HG03378 (cell line): ENCODE measurements around the gene LGALS7B.

Experiments
- ATAC-seq: cut with Tn5 transposase; IDR thresholded peaks from one replicate; pipeline ENCODE4 v1.9.1; 2021; ENCODE audit warnings: mild to moderate bottlenecking, moderate library complexity; ENCODE audit not compliant: unreplicated experiment

Gene LGALS7B

GRCh38 chr19:38839816-38840582 is 51.0 kb downstream of the LGALS7B start:
- ATAC-seq = no peak

GRCh38 chr19:38840583-38840968 is 51.6 kb downstream of the LGALS7B start:
- ATAC-seq = no peak
